Measurements from ENCODE around the gene PDE4B. TPM values are rescaled to one million over a fixed set of nuclear protein-coding genes. Genes with fewer than 3 reads are reported as not detected.

The PDE4B gene
- total and polyA plus RNA-seq, 7 donors: 4.1 to 191 (median 16.3) TPM

DNA sequence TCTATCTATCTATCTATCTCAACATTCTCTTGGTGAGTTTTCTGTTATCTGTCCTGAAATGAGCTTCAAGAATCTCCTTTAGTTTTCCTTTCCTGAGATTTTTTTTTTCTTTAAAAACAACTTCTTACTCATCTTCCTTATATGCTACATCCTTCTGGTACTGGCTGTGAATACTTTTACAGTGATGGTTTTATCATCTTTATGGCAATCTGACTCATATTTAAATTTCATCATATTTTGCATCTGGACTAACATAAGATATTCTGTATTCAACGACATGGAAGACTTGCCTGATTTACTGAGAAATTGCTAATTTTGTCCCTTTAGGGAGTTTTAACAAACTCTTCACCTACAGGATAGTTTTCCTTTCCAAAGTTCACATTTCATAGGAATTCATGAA lies 33.0 kb downstream of the PDE4B start:
- TF ChIP-seq, protein P1, sequence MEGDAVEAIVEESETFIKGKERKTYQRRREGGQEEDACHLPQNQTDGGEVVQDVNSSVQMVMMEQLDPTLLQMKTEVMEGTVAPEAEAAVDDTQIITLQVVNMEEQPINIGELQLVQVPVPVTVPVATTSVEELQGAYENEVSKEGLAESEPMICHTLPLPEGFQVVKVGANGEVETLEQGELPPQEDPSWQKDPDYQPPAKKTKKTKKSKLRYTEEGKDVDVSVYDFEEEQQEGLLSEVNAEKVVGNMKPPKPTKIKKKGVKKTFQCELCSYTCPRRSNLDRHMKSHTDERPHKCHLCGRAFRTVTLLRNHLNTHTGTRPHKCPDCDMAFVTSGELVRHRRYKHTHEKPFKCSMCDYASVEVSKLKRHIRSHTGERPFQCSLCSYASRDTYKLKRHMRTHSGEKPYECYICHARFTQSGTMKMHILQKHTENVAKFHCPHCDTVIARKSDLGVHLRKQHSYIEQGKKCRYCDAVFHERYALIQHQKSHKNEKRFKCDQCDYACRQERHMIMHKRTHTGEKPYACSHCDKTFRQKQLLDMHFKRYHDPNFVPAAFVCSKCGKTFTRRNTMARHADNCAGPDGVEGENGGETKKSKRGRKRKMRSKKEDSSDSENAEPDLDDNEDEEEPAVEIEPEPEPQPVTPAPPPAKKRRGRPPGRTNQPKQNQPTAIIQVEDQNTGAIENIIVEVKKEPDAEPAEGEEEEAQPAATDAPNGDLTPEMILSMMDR (IDR thresholded peaks at IDR 0.05): no peak
- 79 to 81% (median 81%) methylated on average over 1 of the region's 1 CpG for WGBS, 3 donors
- DNase-seq (no peak), ATAC-seq (no peak)
- no peaks in the 10 kb centered on the region for H3K27me3 ChIP-seq (ENCODE audit: insufficient read depth in 3 of 3, low read length in 2 of 3)
- intact Hi-C loops (cut with DNase I): no loop called here
- H3K36me3 ChIP-seq (ENCODE audit: insufficient read depth in 1 of 2, low read depth in 1 of 2): no peaks in the 10 kb centered on the region
- H3K27ac ChIP-seq: no peak overlapping the region
- H3K9me3 ChIP-seq: no peaks in the 10 kb centered on the region
- no peaks in the 10 kb centered on the region for H3K4me1 ChIP-seq
- no peak overlapping the region for H3K4me3 ChIP-seq

DNA sequence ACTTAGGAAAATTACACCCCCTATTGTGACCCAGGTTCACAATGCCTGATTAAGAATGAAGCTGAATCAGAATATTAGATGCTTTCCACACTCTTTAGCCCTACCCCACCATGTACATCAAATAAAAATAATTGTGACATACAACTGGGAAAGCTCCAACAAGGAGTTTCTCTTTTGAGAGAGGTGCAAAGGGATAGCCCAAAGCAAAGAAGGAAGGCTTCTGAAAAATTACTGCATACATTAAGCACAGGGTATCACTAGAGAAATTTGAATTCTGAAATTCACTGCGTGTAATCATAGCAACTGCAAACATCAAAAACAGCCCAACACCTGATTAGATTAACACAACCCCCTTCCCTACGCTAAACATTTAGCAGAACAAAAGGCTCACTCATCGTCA lies 34.1 kb downstream of the PDE4B start:
- no peak overlapping the region for H3K27ac ChIP-seq
- no peaks in the 10 kb centered on the region for H3K4me1 ChIP-seq
- H3K36me3 ChIP-seq (ENCODE audit: insufficient read depth in 1 of 2, low read depth in 1 of 2): no peaks in the 10 kb centered on the region
- H3K27me3 ChIP-seq (ENCODE audit: insufficient read depth in 3 of 3, low read length in 2 of 3): no peaks in the 10 kb centered on the region
- TF ChIP-seq, protein P1 (IDR thresholded peaks at IDR 0.05): no peak
- no peak overlapping the region for H3K4me3 ChIP-seq
- H3K9me3 ChIP-seq: no peaks in the 10 kb centered on the region
- 70 to 76% (median 70%) methylated on average over 3 of the region's 3 CpGs for WGBS, 3 donors
- intact Hi-C loops (cut with DNase I): no loop called here
- DNase-seq: no peak
- ATAC-seq: no peak

DNA sequence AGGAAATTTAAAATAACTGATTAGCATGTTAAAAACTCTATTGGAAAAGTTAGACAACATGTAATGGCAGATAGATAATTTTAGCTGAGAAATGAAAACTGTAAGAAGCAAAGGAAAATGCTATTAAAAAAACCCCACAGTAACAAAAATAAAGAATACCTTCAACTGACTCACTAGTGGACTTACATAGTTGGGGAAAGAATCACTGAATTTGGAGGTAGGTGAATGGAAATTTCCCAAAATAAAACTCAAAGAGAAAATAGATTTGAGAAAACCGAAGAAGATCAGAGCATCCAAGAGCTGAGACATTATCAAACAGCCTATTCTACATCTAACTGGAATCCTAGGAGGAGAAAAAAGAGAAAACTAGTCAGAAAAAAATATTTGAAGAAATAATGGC lies 34.7 kb downstream of the PDE4B start:
- TF ChIP-seq, protein P1 (IDR thresholded peaks at IDR 0.05): no peak
- ATAC-seq (no peak), DNase-seq (no peak)
- Histone ChIP-seq H3K27me3 (ENCODE audit: insufficient read depth in 3 of 3, low read length in 2 of 3) (no peaks in the 10 kb centered on the region), H3K36me3 (ENCODE audit: insufficient read depth in 1 of 2, low read depth in 1 of 2) (no peaks in the 10 kb centered on the region), H3K27ac (no peak overlapping the region), H3K4me1 (no peaks in the 10 kb centered on the region), H3K4me3 (no peak overlapping the region), H3K9me3 (no peaks in the 10 kb centered on the region)
- intact Hi-C loops (cut with DNase I): no loop called here
- WGBS, 3 donors: 81 to 96% (median 90%) methylated on average over 1 of the region's 1 CpG

DNA sequence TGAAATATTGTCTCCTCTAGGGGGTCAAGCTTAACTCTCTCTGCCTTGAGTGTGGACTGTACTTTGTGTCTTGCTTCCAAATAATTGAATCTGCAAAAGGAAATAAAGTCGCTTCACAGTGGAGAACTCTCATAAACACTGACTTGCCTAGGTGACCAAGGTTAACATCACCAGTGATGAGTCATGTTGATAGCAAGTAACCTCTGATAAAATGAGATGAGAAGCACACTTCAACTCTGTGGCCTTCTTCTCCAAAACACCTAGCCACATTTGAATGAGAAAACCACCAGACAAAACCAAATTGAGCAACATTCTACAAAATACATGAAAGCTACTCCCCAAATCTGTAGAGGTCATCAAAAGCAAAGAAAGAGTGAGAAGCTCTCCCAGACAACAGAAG lies 37.6 kb downstream of the PDE4B start:
- no peak for ATAC-seq
- no peaks in the 10 kb centered on the region for H3K36me3 ChIP-seq (ENCODE audit: insufficient read depth in 1 of 2, low read depth in 1 of 2)

DNA sequence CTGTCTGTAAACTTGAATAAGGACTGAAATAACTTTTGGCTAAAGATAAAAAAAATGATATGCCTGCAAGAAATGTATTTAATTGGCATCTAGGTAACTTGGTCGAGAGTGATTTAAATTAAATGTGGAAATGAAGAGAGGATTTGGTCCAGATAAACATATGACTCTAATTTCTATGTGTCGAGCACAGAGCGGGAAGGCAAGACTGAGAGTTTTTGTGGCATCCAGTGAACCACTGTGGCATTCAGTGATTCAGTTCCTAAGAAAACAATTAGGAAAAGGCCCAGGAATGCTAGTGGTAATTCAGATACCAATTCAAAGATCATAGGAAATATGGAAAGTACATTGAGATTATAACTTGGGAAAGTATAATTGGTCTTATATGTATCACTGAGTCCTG lies 39.6 kb downstream of the PDE4B start:
- no peaks in the 10 kb centered on the region for H3K9me3 ChIP-seq
- 33 to 50% (median 37%) methylated on average over 3 of the region's 3 CpGs for WGBS, 3 donors
- no peak for ATAC-seq
- H3K27me3 ChIP-seq (ENCODE audit: insufficient read depth in 3 of 3, low read length in 2 of 3): no peaks in the 10 kb centered on the region
- no peaks in the 10 kb centered on the region for H3K36me3 ChIP-seq (ENCODE audit: insufficient read depth in 1 of 2, low read depth in 1 of 2)
- TF ChIP-seq, protein P1 (IDR thresholded peaks at IDR 0.05): no peak
- no peaks in the 10 kb centered on the region for H3K4me1 ChIP-seq
- no peak overlapping the region for H3K4me3 ChIP-seq
- no peak for DNase-seq
- no peak overlapping the region for H3K27ac ChIP-seq
- intact Hi-C loops (cut with DNase I): no loop called here

More for the DNA sequence above, 37.6 kb downstream of the PDE4B start:
- H3K4me1 ChIP-seq: no peaks in the 10 kb centered on the region
- H3K27ac ChIP-seq: no peak overlapping the region
- no peak for DNase-seq
- TF ChIP-seq, protein P1 (IDR thresholded peaks at IDR 0.05): no peak
- no peaks in the 10 kb centered on the region for H3K27me3 ChIP-seq (ENCODE audit: insufficient read depth in 3 of 3, low read length in 2 of 3)
- H3K4me3 ChIP-seq: no peak overlapping the region
- intact Hi-C loops (cut with DNase I): no loop called here
- 92 to 97% (median 97%) methylated on average over 1 of the region's 1 CpG for WGBS, 3 donors
- H3K9me3 ChIP-seq: no peaks in the 10 kb centered on the region

Measured in psoas muscle (tissue), 8 donors.